NCI-H2196 treated with DMSO at 0.1 percent for 48 hours (cell line): ENCODE measurements around the gene STRIP2.
"Not testable (repeated sequence)": the region's sequence is repeated elsewhere in the genome, so short reads cannot be mapped to it uniquely, and the experiment has no call there.

ENCODE experiments used
- DNase-seq: peaks from one replicate; lab custom pipeline; 2025; ENCODE audit not compliant: unreplicated experiment; lab: John Stamatoyannopoulos, UW

STRIP2 gene

GRCh38 chr7:129452589-129453231 lies 18.5 kb downstream of the STRIP2 start:
- DNase-seq: no peak

GRCh38 chr7:129453510-129454248 lies 19.4 kb downstream of the STRIP2 start:
- DNase-seq: no peak

GRCh38 chr7:129454249-129454551 lies 20.0 kb downstream of the STRIP2 start:
- no peak for DNase-seq

GRCh38 chr7:129456421-129456820 lies 22.2 kb downstream of the STRIP2 start:
- no peak for DNase-seq

- no peak for DNase-seq
Observed at GRCh38 chr7:129457101-129457500, 22.9 kb downstream of the STRIP2 start.

GRCh38 chr7:129458171-129458570 lies 23.9 kb downstream of the STRIP2 start:
- no peak for DNase-seq

GRCh38 chr7:129461809-129462208 lies 27.6 kb downstream of the STRIP2 start:
- DNase-seq: no peak

- no peak for DNase-seq
Observed at GRCh38 chr7:129462420-129462819, 28.2 kb downstream of the STRIP2 start.

- DNase-seq: no peak
Observed at GRCh38 chr7:129464194-129464593, 30.0 kb downstream of the STRIP2 start.

GRCh38 chr7:129465080-129465479 lies 30.8 kb downstream of the STRIP2 start:
- DNase-seq: no peak

- DNase-seq: no peak
Observed at GRCh38 chr7:129466796-129467195, 32.6 kb downstream of the STRIP2 start.

- no peak for DNase-seq
Observed at GRCh38 chr7:129468087-129468486, 33.9 kb downstream of the STRIP2 start.

GRCh38 chr7:129468547-129468946 lies 34.3 kb downstream of the STRIP2 start:
- DNase-seq: no peak

GRCh38 chr7:129469930-129470329 lies 35.7 kb downstream of the STRIP2 start:
- DNase-seq: no peak

GRCh38 chr7:129470411-129470810 lies 36.2 kb downstream of the STRIP2 start:
- no peak for DNase-seq

- DNase-seq: no peak
Observed at GRCh38 chr7:129471402-129471827, 37.2 kb downstream of the STRIP2 start.

- DNase-seq: not testable (repeated sequence)
Observed at GRCh38 chr7:129475931-129476330, 41.7 kb downstream of the STRIP2 start.

- not testable (repeated sequence) for DNase-seq
Observed at GRCh38 chr7:129476398-129476797, 42.2 kb downstream of the STRIP2 start.

GRCh38 chr7:129479831-129480230 lies 45.6 kb downstream of the STRIP2 start:
- no peak for DNase-seq

- DNase-seq: no peak
Observed at GRCh38 chr7:129480674-129481363, 46.6 kb downstream of the STRIP2 start.

- DNase-seq: not testable (repeated sequence)
Observed at GRCh38 chr7:129481376-129481775, 47.1 kb downstream of the STRIP2 start.

- DNase-seq: no peak
Observed at GRCh38 chr7:129482781-129483180, 48.5 kb downstream of the STRIP2 start.
